Measurements from ENCODE around the gene OR5K1. TPM values are rescaled to one million over a fixed set of nuclear protein-coding genes. Genes with fewer than 3 reads are reported as not detected.

OR5K1 gene
- total and polyA plus RNA-seq, 2 donors (not counting 3 experiments of a cell fraction or from before 2014, with no cell fraction given) = not detected

- DNase-seq (ENCODE audit: low read depth, low spot score) = no peak
- no peak for TF ChIP-seq POLR2AphosphoS5 (IDR thresholded peaks at IDR 0.05; ENCODE audit: insufficient read depth, low read depth, low read length)
- TF ChIP-seq POLR2A (IDR thresholded peaks at IDR 0.05; ENCODE audit: low read depth, low read length) = no peak
- no peak for TF ChIP-seq EZH2 (IDR thresholded peaks at IDR 0.05; ENCODE audit: borderline replicate concordance, low read depth, low read length, severe bottlenecking)
- TF ChIP-seq CTCF (IDR thresholded peaks at IDR 0.05; ENCODE audit: extremely low read depth in 1 of 2, insufficient read depth in 1 of 2, low read depth in 1 of 2, low read length in 2 of 2) = no peak
- TF ChIP-seq, protein P1, sequence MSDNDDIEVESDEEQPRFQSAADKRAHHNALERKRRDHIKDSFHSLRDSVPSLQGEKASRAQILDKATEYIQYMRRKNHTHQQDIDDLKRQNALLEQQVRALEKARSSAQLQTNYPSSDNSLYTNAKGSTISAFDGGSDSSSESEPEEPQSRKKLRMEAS (IDR thresholded peaks at IDR 0.05; ENCODE audit: insufficient read depth, insufficient read length) = no peak
- TF ChIP-seq FOS (IDR thresholded peaks at IDR 0.05; ENCODE audit: borderline replicate concordance, insufficient read depth, low read length) = no peak
- TF ChIP-seq MYC (IDR thresholded peaks at IDR 0.05; ENCODE audit: low read depth, low read length) = no peak
- no peak for TF ChIP-seq JUN (IDR thresholded peaks at IDR 0.05; ENCODE audit: borderline replicate concordance, insufficient read depth, insufficient read length, low read depth)
- dilution Hi-C loops (cut with MboI; ENCODE audit: extremely low pct_ligation_motif_present, low sequenced_read_pairs) = no loop called here
- H2AFZ ChIP-seq (ENCODE audit: low read depth, low read length) = no peak overlapping the region
- H3K4me1 ChIP-seq (ENCODE audit: control insufficient read depth, extremely low read depth, insufficient read depth, low read length) = no peaks in the 10 kb centered on the region
- H3K79me2 ChIP-seq (ENCODE audit: control insufficient read depth, insufficient read depth, low read length) = no peaks in the 10 kb centered on the region
- CTCF ChIA-PET = no interaction called here
- no peak for FAIRE-seq
- H3K9me1 ChIP-seq (replicated peaks; ENCODE audit: control insufficient read depth, extremely low read depth, insufficient read depth, low read length) = no peaks in the 10 kb centered on the region
- H3K9ac ChIP-seq (replicated peaks; ENCODE audit: extremely low read depth, insufficient read depth, low read length) = no peak overlapping the region
- H3K27me3 ChIP-seq (ENCODE audit: control insufficient read depth in 2 of 2, insufficient read depth in 2 of 2, low read length in 2 of 2) = no peaks in the 10 kb centered on the region
- H4K20me1 ChIP-seq (replicated peaks; ENCODE audit: control insufficient read depth, extremely low read depth, insufficient read depth, low read length) = no peaks in the 10 kb centered on the region
- intact Hi-C loops (cut with micrococcal nuclease) = no loop called here
- POLR2A ChIA-PET = no interaction called here
- no peaks in the 10 kb centered on the region for H3K36me3 ChIP-seq (ENCODE audit: control insufficient read depth in 2 of 2, extremely low read depth in 1 of 2, insufficient read depth in 2 of 2, low read length in 2 of 2)
- no peaks in the 10 kb centered on the region for H3K9me3 ChIP-seq (replicated peaks; ENCODE audit: control insufficient read depth, insufficient read depth, low read length)
- H3K27ac ChIP-seq (ENCODE audit: insufficient read depth, low read depth, low read length) = no peak overlapping the region
- BruUV-seq (replicated peaks) = no TSS peak
- no peak overlapping the region for H3K4me3 ChIP-seq (replicated peaks in 1 of 3; ENCODE audit: insufficient read depth in 1 of 3, low read depth in 1 of 3, low read length in 3 of 3)
- no peak overlapping the region for H3K4me2 ChIP-seq (ENCODE audit: insufficient read depth, low read length)
Measured at GRCh38 chr3:98454929-98455328, 8.1 kb upstream of the OR5K1 start.

Measured in endothelial cell of umbilical vein (primary cell).